KOPT-K1 (cell line): ENCODE data around the gene NUP88.
"Not testable (repeated sequence)": the region's sequence is repeated elsewhere in the genome, so short reads cannot be mapped to it uniquely, and the experiment has no call there.

Source experiments
- H3K27ac ChIP-seq: fragments of 200-600 bp; sonication (generic); 2 replicates; pipeline ENCODE4 v1.5.1; 2016; ENCODE audit warnings: antibody characterized with exemption, mild to moderate bottlenecking, low read depth, low read length; ENCODE audit not compliant: poor library complexity, severe bottlenecking
- H3K36me3 ChIP-seq: fragments of 200-600 bp; sonication (generic); 2 replicates; pipeline ENCODE4 v1.5.1; 2017; ENCODE audit warnings: antibody characterized with exemption, mild to moderate bottlenecking, low read length, moderate library complexity; ENCODE audit not compliant: insufficient read depth
- H3K9me3 ChIP-seq: fragments of 200-600 bp; sonication (generic); 2 replicates; pipeline ENCODE4 v1.5.1; 2017; ENCODE audit warnings: antibody characterized with exemption, low read length, mild to moderate bottlenecking; ENCODE audit not compliant: insufficient read depth, poor library complexity, severe bottlenecking

NUP88 gene

DNA sequence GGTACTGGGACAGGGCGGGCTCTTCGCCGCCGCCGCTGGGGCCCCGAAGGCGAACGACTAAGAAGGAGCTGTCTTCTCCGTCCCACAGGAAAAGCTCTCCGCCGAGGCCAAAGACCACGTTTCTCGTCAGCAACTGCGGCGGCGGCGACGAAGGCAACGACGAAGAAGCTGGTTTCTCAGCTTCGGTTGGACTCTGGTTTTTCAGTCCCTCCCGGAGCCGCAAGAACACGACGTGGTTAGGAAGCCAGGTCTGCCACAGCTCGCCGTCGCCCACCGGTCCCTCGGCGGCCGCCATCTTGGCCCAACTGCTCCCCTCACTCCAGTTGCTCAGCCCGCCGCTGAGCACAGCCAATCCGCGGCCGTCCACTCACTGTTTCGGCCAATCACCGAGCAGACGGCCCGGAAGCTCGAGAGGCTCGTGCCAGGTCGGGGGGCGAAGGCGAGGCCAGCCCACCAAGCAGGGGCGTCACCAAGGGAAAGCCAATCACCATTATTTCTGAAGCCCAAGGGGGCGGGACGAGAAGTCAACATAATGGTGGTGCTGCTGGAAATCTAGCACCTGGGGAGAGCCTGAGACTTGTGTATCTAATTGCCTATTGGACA lies at the start of gene NUP88:
TSS of gene NUP88 (minus strand) at position 307 of the 603 bp plus-strand sequence. CDS start at position 295, 12 bp downstream.
- Histone ChIP-seq H3K36me3 (peaks cover 64% of the 10 kb centered on the region), H3K27ac (peak within 1 kb of the TSS; percentile 91), H3K9me3 (no peaks in the 10 kb centered on the region)

DNA sequence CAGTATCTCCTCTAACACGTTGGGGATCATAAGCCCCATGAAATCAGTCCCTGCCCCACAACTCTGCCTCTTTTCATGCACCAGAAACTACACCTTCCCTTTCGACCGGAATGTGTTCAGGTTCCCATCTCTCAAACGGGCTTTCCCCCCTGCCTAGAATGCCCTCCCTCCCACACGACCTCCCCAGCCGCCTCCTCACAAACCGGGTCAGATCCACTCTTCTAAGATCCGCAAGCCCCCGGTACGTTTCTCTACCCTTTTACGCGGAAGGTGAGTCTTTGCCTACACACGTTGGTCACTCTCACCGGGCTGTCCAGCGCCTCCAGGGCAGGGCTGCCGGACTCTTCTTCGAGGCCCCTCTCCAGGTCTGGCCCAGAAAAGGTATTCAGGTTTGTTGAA lies 48.6 kb upstream of the NUP88 start:
- no peaks in the 10 kb centered on the region for H3K9me3 ChIP-seq
- peak overlapping the region; percentile 63 for H3K27ac ChIP-seq
- H3K36me3 ChIP-seq: peaks cover 27% of the 10 kb centered on the region

- peak overlapping the region; percentile 63 for H3K27ac ChIP-seq
- H3K9me3 ChIP-seq: no peaks in the 10 kb centered on the region
- peaks cover 27% of the 10 kb centered on the region for H3K36me3 ChIP-seq
These were observed 48.0 kb upstream of the NUP88 start for GRCh38 chr17:5467416-5467815.

- no peak overlapping the region for H3K27ac ChIP-seq
- H3K36me3 ChIP-seq: peaks cover 27% of the 10 kb centered on the region
- H3K9me3 ChIP-seq: no peaks in the 10 kb centered on the region
These were observed 46.8 kb upstream of the NUP88 start for GRCh38 chr17:5466295-5466694.

DNA sequence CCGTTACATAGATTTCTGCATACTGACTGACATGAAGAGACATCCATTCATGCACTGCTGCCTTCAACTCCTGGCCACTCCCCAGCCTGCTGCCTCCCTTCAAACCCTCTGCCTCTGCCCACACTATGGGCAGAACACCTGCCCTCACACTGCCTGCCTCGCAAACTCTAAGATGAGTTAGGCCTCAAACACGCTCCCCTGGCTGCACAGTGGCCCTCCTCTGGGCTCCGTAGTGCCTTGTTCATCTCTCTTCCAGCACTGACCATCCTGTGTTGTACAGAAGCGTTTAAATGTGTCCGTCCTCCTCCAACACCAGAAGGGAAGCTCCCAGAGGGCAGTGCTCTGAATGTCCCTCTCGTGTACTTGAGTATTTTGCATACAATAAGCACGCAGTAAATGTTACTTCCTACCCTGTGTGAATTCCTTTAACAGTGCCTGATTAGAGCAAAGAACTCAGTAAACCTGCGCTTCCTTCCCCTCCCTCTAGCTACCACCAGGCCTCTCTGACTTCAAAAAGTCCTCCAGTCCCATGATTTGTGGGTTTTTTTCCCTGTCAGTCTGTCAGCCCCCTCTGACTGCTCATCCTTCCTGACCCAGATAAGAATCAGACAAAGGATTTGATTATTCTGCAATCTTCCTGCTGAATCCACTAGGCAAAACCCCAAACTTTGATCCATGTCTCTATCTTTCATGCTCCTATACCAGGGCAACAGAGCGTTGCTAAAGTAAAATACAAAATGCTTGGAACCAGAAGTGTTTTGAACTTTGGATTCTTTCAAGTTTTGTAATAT lies 45.5 kb upstream of the NUP88 start:
- Histone ChIP-seq H3K36me3 (peaks cover 39% of the 10 kb centered on the region), H3K9me3 (no peaks in the 10 kb centered on the region), H3K27ac (no peak overlapping the region)

GRCh38 chr17:5446786-5447185 lies 27.3 kb upstream of the NUP88 start:
- H3K27ac ChIP-seq: no peak overlapping the region
- H3K36me3 ChIP-seq: peaks cover 97% of the 10 kb centered on the region
- H3K9me3 ChIP-seq: no peaks in the 10 kb centered on the region

DNA sequence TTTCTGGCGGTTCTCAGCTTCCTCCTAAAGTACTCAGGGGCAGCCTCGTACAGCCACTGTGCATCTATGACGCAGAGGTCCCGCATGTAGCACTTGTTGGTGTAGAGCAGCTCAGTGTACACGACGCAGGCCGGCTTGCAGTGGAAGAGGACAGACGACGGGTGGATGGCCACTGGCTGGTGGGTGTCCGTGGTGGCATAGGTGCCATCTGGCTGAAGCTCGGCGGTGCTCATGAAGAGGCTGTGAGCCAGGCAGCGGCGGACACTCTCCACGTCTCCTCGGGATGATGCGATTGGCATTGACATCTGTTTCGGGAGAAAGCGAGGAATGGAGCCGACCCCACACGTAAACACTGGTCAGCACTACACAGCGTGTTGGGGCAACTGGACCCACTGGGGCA lies 24.7 kb upstream of the NUP88 start:
- Histone ChIP-seq H3K36me3 (peaks cover 89% of the 10 kb centered on the region), H3K27ac (no peak overlapping the region)

DNA sequence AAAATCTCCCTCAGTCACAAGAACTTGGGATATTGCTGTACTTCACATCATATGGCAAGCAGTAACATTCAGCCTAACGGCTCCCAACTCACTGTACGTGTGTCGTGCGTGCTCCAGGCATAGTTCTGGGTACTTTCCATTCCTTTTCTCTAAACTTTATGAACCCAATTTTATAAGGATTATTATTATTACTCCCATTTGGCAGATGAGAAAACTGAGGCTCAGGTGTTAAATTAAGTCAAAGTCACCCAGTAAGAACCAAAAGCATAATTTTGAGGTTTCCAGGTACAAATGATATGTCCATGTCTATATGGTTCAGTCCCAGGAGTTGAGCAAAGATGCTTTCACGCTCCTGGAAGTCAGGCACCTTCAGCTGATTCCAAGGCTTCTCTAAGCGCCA lies 24.3 kb upstream of the NUP88 start:
- peaks cover 85% of the 10 kb centered on the region for H3K36me3 ChIP-seq
- H3K27ac ChIP-seq: no peak overlapping the region

More for the DNA sequence above, 24.7 kb upstream of the NUP88 start:
- no peaks in the 10 kb centered on the region for H3K9me3 ChIP-seq

GRCh38 chr17:5439446-5439764 lies 19.9 kb upstream of the NUP88 start:
- H3K9me3 ChIP-seq: no peaks in the 10 kb centered on the region
- H3K36me3 ChIP-seq: peaks cover 80% of the 10 kb centered on the region
- H3K27ac ChIP-seq: peak overlapping the region; percentile 84

More for the DNA sequence above, 24.3 kb upstream of the NUP88 start:
- H3K9me3 ChIP-seq: no peaks in the 10 kb centered on the region

DNA sequence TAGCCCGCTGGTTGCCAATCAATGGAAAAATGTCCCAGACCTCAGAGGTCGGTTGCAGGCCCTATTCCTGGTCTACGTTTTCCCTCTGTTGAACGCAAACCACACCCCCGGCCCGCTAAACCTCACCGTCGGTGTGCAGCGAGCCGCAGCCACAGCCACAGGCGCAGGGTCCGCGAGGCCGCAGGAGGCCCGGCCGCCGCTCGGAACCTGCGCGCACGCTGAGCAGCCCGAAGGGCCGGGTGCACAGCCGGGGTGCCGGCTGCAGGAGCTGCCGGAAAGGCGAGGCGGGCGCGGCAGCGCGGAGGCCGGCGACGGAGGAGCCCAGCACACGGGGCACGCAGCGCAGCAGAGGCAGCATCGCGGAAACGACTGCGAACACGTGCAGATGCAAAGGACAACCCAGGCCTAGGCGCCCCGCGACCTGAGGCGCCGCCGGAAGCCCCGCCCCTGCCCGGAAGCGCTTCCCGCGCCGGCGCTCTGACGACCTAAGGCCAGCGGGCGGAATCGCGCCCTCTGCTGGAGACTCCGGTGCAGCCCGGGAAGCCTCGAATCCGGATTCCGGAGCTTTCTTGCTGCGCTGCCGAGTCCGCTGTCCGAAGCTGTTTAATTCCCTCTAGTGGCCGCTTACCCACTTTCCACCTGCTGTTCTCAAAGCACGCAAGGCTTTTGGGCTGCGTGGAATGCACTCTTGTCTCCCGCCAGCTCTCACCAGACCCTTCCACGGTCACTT lies 19.4 kb upstream of the NUP88 start, which contains the start of gene C1QBP:
TSS of gene C1QBP (minus strand) at position 440 of the 730 bp plus-strand sequence. CDS start at position 358, 82 bp downstream.
- Histone ChIP-seq H3K36me3 (peaks cover 80% of the 10 kb centered on the region), H3K9me3 (no peaks in the 10 kb centered on the region), H3K27ac (peak within 1 kb of the TSS; percentile 84)

DNA sequence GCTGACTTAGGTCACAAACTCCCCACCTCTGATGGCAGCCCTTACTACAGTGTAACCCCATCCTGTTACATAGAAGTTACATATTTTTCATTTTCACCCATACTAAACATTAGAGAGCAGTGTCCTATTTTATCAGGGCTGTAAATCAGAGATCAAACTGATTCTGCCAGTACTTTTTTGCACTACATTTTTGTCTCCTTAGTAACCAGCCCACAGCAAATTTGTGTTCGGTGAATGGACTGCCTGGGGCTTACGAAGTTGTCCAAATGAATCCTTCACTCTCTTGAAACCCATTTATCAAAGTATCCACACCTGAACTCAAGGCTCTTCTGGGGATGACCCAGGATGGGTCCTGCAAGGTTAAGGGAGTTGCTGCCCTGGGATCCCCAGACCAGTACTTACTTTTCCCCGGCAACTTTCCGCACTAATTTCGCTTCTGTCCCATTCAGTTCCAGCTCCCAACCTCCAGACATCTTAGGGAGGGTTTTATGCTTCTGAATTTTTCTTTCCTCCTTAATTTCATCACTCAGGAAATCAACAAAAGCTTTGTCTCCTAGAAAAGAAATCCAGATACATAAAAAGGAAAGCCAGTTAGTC lies 18.4 kb upstream of the NUP88 start:
- Histone ChIP-seq H3K9me3 (no peaks in the 10 kb centered on the region), H3K27ac (peak overlapping the region; percentile 84), H3K36me3 (peaks cover 80% of the 10 kb centered on the region)

GRCh38 chr17:5435781-5436315 lies 16.4 kb upstream of the NUP88 start:
- H3K27ac ChIP-seq, H3K9me3 ChIP-seq: not testable (repeated sequence)
- H3K36me3 ChIP-seq: peaks cover 81% of the 10 kb centered on the region

GRCh38 chr17:5434984-5435383 lies 15.5 kb upstream of the NUP88 start:
- Histone ChIP-seq H3K9me3 (no peaks in the 10 kb centered on the region), H3K27ac (no peak overlapping the region), H3K36me3 (peaks cover 82% of the 10 kb centered on the region)

GRCh38 chr17:5431949-5432556 lies 12.6 kb upstream of the NUP88 start:
- H3K27ac ChIP-seq: no peak overlapping the region
- H3K9me3 ChIP-seq: no peaks in the 10 kb centered on the region
- peaks cover 100% of the 10 kb centered on the region for H3K36me3 ChIP-seq
